RKO (cell line): Measurements from ENCODE around the gene ZMYND8.
"Not testable (repeated sequence)": the region's sequence is repeated elsewhere in the genome, so short reads cannot be mapped to it uniquely, and the experiment has no call there.

Experiments used
- DNase-seq: peaks from one replicate; pipeline ENCODE4 v3.0.0-alpha.2; 2016; ENCODE audit warnings: low spot score

ZMYND8 gene

GRCh38 chr20:47370850-47371782 is 14.6 kb upstream of the ZMYND8 start:
- DNase-seq = no peak

- no peak for DNase-seq
These were observed 13.7 kb upstream of the ZMYND8 start for GRCh38 chr20:47370214-47370613.

GRCh38 chr20:47368301-47368700 is 11.8 kb upstream of the ZMYND8 start:
- no peak for DNase-seq

- not testable (repeated sequence) for DNase-seq
These were observed 9.8 kb upstream of the ZMYND8 start for GRCh38 chr20:47366301-47366700.

- DNase-seq = no peak
These were observed 8.7 kb upstream of the ZMYND8 start for GRCh38 chr20:47365023-47365764.

- DNase-seq = no peak
These were observed 6.1 kb upstream of the ZMYND8 start for GRCh38 chr20:47362361-47363219.

GRCh38 chr20:47361057-47361915 is 4.8 kb upstream of the ZMYND8 start:
- no peak for DNase-seq

GRCh38 chr20:47360297-47361056 is 4.0 kb upstream of the ZMYND8 start:
- no peak for DNase-seq

- no peak for DNase-seq
These were observed 3.2 kb upstream of the ZMYND8 start for GRCh38 chr20:47359530-47360296.

- no peak for DNase-seq
These were observed 2.4 kb upstream of the ZMYND8 start for GRCh38 chr20:47358672-47359529.

GRCh38 chr20:47358039-47358671 is 1.7 kb upstream of the ZMYND8 start:
- DNase-seq = no peak

- DNase-seq = no peak
These were observed 968 bp upstream of the ZMYND8 start for GRCh38 chr20:47357296-47358038.

- DNase-seq = no peak
These were observed 326 bp downstream of the ZMYND8 start for GRCh38 chr20:47356220-47356525.

- DNase-seq = peak; percentile 58
These were observed 845 bp downstream of the ZMYND8 start for GRCh38 chr20:47355489-47356219.

GRCh38 chr20:47354714-47355488 is 1.6 kb downstream of the ZMYND8 start:
- DNase-seq = peak; percentile 66

GRCh38 chr20:47354464-47354713 is 2.1 kb downstream of the ZMYND8 start:
- DNase-seq = no peak
